ENCODE data around the gene RBM47.
"Not testable (repeated sequence)": the region's sequence is repeated elsewhere in the genome, so short reads cannot be mapped to it uniquely, and the experiment has no call there.

Gene RBM47

GRCh38 chr4:40407468-40407867 lies 222.2 kb downstream of the RBM47 start:
- not testable (repeated sequence) for DNase-seq (ENCODE audit: low spot score)

DNA sequence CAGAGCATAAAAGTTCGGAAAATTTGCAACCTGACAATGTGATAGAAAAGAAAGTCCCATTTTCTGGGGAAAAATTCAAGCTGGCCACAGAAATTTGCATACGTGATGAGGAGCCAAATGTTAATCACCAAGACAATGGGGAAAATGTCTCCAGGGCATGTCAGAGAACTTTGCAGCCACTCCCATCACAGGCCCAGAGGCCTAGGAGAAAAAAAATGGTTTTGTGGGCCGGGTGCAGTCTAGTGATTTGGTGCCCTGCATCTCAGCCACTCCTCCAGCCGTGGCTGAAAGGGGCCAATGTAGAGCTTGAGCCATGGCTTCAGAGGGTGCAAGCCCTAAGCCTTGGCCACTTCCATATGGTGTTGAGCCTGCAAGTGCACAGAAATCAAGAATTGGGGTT lies 223.3 kb downstream of the RBM47 start:
- no peak for DNase-seq (ENCODE audit: low spot score)

GRCh38 chr4:40405193-40405592 lies 224.5 kb downstream of the RBM47 start:
- no peak for DNase-seq (ENCODE audit: low spot score)

- DNase-seq (ENCODE audit: low spot score): no peak
Observed at GRCh38 chr4:40403081-40403480, 226.6 kb downstream of the RBM47 start.

GRCh38 chr4:40402556-40402955 lies 227.1 kb downstream of the RBM47 start:
- DNase-seq (ENCODE audit: low spot score): no peak

GRCh38 chr4:40401631-40402030 lies 228.0 kb downstream of the RBM47 start:
- no peak for DNase-seq (ENCODE audit: low spot score)

GRCh38 chr4:40401096-40401495 lies 228.6 kb downstream of the RBM47 start:
- no peak for DNase-seq (ENCODE audit: low spot score)

GRCh38 chr4:40399578-40399977 lies 230.1 kb downstream of the RBM47 start:
- no peak for DNase-seq (ENCODE audit: low spot score)

GRCh38 chr4:40395908-40396793 lies 233.5 kb downstream of the RBM47 start:
- DNase-seq (ENCODE audit: low spot score): peak; percentile 74

- no peak for DNase-seq (ENCODE audit: low spot score)
Observed at GRCh38 chr4:40395166-40395900, 234.3 kb downstream of the RBM47 start.

DNA sequence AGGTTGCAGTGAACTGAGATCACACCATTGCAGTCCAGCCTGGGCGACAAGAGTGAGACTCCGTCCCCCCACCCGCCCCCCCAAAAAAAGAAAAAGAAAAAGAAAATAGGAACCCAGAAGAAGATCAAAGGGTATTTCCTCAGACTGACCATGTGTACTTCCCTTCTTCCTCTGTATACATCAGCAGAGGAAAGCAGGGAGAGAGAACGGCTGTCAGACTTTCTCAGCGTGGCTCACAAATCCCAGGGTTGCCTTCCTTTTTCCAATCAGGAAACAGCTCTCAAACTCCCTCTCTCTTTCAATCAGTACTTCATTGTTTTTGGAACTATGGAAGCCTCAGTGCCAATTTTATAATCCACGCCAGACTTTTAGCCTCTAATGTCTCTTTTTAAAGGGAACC lies 235.4 kb downstream of the RBM47 start:
- no peak for DNase-seq (ENCODE audit: low spot score)

GRCh38 chr4:40392241-40392640 lies 237.4 kb downstream of the RBM47 start:
- DNase-seq (ENCODE audit: low spot score): not testable (repeated sequence)

- DNase-seq (ENCODE audit: low spot score): no peak
Observed at GRCh38 chr4:40389986-40390385, 239.7 kb downstream of the RBM47 start.

DNA sequence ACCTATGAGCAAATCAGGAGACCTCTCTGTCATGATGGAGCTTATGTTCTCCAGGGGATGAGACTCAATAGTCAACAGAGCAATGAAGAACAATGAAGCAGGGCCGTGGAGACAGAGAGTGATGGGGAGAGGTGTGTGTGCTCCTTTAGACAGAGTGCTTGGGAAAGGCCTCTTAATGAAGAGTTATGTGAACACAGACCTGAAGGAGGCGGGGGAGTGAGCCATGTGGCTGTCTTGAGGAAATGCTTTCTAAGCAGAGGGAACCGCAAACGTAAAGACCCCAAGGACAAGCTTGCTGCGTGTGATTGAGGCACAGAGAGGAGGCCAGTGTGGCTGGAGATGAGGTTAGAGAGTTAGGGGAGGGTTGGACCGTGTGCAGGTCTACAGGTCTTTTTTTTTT lies 241.4 kb downstream of the RBM47 start:
- DNase-seq (ENCODE audit: low spot score): no peak

- no peak for DNase-seq (ENCODE audit: low spot score)
Observed at GRCh38 chr4:40380647-40381046, 249.0 kb downstream of the RBM47 start.

GRCh38 chr4:40379248-40379647 lies 250.4 kb downstream of the RBM47 start:
- no peak for DNase-seq (ENCODE audit: low spot score)

- DNase-seq (ENCODE audit: low spot score): no peak
Observed at GRCh38 chr4:40378619-40379018, 251.0 kb downstream of the RBM47 start.

DNA sequence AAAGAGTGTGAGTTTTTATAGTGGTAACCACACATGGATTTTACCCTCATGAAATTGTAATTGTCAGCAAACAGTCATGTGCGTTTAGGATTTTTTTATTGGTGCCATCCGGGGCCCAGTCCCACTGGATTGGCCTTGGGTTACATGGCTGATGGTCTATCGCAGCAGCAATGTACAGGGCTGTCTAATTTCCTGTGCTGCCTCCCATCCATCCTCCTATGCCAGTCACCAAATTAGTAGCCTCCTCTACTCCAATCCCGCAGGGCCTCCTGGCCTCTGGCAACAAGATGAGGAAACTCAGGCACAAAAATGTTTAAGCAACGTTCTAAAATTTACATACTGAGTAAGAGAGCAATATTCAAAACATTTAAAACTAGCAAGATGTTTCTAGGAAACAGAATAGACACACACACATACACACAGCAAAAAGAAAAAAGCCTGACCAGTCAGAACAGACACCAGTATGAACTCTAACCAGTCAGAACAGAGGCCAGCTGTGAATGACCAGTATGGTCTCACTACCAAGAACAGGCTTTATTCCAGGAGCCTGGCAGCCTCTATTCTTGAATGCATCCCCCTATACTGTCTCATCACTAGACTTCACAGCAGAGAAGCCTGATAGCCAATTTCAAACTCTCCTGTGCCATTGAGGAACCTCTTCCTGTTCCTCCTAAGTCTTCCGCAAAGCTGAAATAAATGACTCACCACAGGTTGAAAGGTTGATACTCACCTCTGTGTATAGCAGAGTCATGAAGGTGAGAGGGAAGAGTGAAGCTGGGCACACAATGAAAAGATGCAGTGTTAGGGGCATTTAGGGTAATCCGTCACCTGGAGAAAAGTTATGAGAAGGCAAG lies 251.9 kb downstream of the RBM47 start:
- no peak for DNase-seq (ENCODE audit: low spot score)

GRCh38 chr4:40375620-40376019 lies 254.0 kb downstream of the RBM47 start:
- DNase-seq (ENCODE audit: low spot score): no peak

DNA sequence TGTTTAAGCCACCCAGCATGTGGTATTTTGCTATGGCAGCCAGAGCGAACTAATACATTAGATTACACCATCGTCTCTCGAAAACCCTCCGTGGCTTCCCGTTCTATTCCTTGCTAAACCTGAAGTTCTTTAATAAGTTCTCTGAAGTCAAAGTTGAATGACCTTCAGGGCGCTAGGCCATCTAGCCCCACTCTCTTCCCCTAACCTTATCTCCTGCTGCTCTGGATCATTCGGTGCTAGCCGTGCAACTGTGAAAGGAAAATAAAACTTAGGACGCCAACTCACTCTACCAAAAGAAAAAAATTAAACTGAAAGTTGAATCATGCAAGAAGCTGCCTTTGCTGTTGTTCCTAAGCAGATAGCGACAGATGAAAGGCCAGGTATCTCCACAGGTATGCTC lies 254.6 kb downstream of the RBM47 start:
- DNase-seq (ENCODE audit: low spot score): no peak

DNA sequence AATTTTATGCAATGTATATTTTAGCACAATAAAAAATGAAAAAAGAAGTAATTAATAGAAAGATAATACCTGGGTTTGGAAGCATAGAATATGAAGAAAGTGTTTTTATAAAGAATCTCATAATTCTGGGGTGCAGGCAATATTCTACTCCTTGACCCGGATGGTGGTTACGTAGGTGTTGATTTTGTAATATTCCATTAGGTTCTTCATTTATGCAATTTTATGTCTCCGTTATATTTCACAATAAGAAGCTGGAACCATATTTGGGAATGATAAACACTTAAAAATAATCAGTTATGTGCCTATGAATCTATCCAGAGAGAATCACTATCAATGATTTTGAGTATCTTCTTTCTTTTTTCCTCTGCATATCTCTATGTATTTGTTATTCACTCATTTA lies 256.0 kb downstream of the RBM47 start:
- DNase-seq (ENCODE audit: low spot score): no peak
